HG03175 (cell line): ENCODE data around the gene HHIPL1.

ENCODE experiments used
- ATAC-seq: cut with Tn5 transposase; IDR thresholded peaks from one replicate; pipeline ENCODE4 v1.9.1; 2021; ENCODE audit warnings: mild to moderate bottlenecking, moderate library complexity; ENCODE audit not compliant: unreplicated experiment

The HHIPL1 gene

GRCh38 chr14:99708449-99708848, 63.5 kb downstream of the HHIPL1 start:
- ATAC-seq, result no peak

- ATAC-seq, result no peak
Measured at GRCh38 chr14:99713972-99714371, 69.0 kb downstream of the HHIPL1 start.

GRCh38 chr14:99715266-99716000, 70.5 kb downstream of the HHIPL1 start:
- ATAC-seq, result no peak

GRCh38 chr14:99716091-99716849, 71.3 kb downstream of the HHIPL1 start:
- no peak for ATAC-seq

GRCh38 chr14:99716850-99717681, 72.1 kb downstream of the HHIPL1 start:
- no peak for ATAC-seq

GRCh38 chr14:99717682-99718013, 72.7 kb downstream of the HHIPL1 start:
- ATAC-seq, result no peak

GRCh38 chr14:99718031-99718810, 73.3 kb downstream of the HHIPL1 start:
- peak; percentile 92 for ATAC-seq

GRCh38 chr14:99718811-99719192, 73.9 kb downstream of the HHIPL1 start:
- ATAC-seq, result peak; percentile 59

- ATAC-seq, result no peak
Measured at GRCh38 chr14:99720941-99721791, 76.2 kb downstream of the HHIPL1 start.

- no peak for ATAC-seq
Measured at GRCh38 chr14:99721792-99722516, 77.0 kb downstream of the HHIPL1 start.

GRCh38 chr14:99722741-99723140, 77.8 kb downstream of the HHIPL1 start:
- no peak for ATAC-seq

GRCh38 chr14:99724196-99724891, 79.4 kb downstream of the HHIPL1 start:
- ATAC-seq, result no peak

GRCh38 chr14:99724939-99725773, 80.2 kb downstream of the HHIPL1 start:
- ATAC-seq, result no peak

- ATAC-seq, result no peak
Measured at GRCh38 chr14:99725774-99726537, 81.0 kb downstream of the HHIPL1 start.

- no peak for ATAC-seq
Measured at GRCh38 chr14:99726538-99727095, 81.7 kb downstream of the HHIPL1 start.

GRCh38 chr14:99727096-99727870, 82.4 kb downstream of the HHIPL1 start:
- ATAC-seq, result no peak
